Thyroid gland (tissue), 4 donors: ENCODE measurements around the gene MROH8.

Source experiments
- POLR2A ChIP-seq, 2 donors: fragments of 450-650 bp; IDR thresholded peaks; one replicate each; pipeline ENCODE4 v1.6.1; 2017; ENCODE audit warnings: antibody characterized with exemption in 2 of 2, mild to moderate bottlenecking in 2 of 2, moderate library complexity in 1 of 2
- TF ChIP-seq, protein P1 (sequence below), 6 experiments: fragments of 200-600 bp in 3 of 6; fragments of 450-650 bp in 3 of 6; sonication (generic) in 3 of 6; IDR thresholded peaks; one replicate each; pipeline ENCODE4 v1.5.1; 2016 to 2019; ENCODE audit warnings: antibody characterized with exemption in 6 of 6, mild to moderate bottlenecking in 2 of 6, inconsistent platforms in 1 of 6, moderate library complexity in 1 of 6

DNA sequence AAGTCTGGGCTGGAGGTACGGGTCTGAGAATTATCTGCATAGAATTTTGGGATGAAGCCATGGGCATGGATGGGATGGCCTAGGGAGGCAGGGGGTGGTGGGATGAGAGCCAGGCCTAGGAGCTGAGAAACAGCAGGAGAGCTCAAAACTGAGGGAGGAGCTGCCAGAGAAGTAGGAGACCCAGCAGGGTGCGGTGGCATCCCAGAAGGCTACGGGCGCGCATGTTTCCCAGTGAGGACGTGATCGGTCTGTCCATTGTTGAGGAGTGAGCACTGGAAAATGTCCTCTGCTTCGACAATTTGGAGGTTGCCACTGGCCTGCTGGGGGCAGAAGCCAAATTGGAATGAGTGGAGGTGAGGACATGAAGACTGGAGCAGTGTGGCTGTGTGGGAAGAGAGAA lies 14.5 kb upstream of the MROH8 start:
- TF ChIP-seq, protein P1, sequence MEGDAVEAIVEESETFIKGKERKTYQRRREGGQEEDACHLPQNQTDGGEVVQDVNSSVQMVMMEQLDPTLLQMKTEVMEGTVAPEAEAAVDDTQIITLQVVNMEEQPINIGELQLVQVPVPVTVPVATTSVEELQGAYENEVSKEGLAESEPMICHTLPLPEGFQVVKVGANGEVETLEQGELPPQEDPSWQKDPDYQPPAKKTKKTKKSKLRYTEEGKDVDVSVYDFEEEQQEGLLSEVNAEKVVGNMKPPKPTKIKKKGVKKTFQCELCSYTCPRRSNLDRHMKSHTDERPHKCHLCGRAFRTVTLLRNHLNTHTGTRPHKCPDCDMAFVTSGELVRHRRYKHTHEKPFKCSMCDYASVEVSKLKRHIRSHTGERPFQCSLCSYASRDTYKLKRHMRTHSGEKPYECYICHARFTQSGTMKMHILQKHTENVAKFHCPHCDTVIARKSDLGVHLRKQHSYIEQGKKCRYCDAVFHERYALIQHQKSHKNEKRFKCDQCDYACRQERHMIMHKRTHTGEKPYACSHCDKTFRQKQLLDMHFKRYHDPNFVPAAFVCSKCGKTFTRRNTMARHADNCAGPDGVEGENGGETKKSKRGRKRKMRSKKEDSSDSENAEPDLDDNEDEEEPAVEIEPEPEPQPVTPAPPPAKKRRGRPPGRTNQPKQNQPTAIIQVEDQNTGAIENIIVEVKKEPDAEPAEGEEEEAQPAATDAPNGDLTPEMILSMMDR (IDR thresholded peaks at IDR 0.05): no peak
- TF ChIP-seq POLR2A (IDR thresholded peaks at IDR 0.05): no peak
